T-cell (primary cell): ENCODE measurements around the gene LEO1. TPM values are rescaled to one million over a fixed set of nuclear protein-coding genes. Genes with fewer than 3 reads are reported as not detected.

Source experiments
- ATAC-seq, 4 experiments: fragments of 200-7000 bp in 3 of 4; fragments of 150-1000 bp in 1 of 4; cut with Tn5 transposase; replicated peaks in 1 of 4; 1 replicate in 3 of 4; 2 replicates in 1 of 4; pipeline ENCODE4 v1.10.0; 2021; ENCODE audit warnings: moderate library complexity in 3 of 4, mild to moderate bottlenecking in 2 of 4, moderate number of reproducible peaks in 1 of 4
- CTCF ChIA-PET, 2 donors: fragments of 300-600 bp; sonication (Branson Sonifier 250); formaldehyde crosslinking; loops; one replicate each; lab custom pipeline; 2022; ENCODE audit warnings: antibody characterized with exemption in 2 of 2; lab: Charles Lee
- POLR2A ChIA-PET, 2 donors: fragments of 300-600 bp; sonication (Branson Sonifier 250); formaldehyde crosslinking; loops; one replicate each; lab custom pipeline; 2022; ENCODE audit warnings: antibody characterized with exemption in 2 of 2; lab: Charles Lee
- DNase-seq, 35 experiments: peaks; one replicate each; pipeline versions ENCODE4 v3.0.0 to v3.0.0-alpha.2; 2013 to 2023
- H3K27ac ChIP-seq: one replicate; pipeline ENCODE4 v1.5.1; 2013; ENCODE audit warnings: low read length
- H3K27me3 ChIP-seq, 2 experiments: replicated peaks in 1 of 2; 1 replicate in 1 of 2; 2 replicates in 1 of 2; pipeline versions ENCODE4 v1.6.1 to v1.7.0; 2013; ENCODE audit warnings: low read length in 1 of 2, mixed read lengths in 1 of 2; ENCODE audit not compliant: control insufficient read depth in 2 of 2, insufficient read depth in 2 of 2; ENCODE audit errors: extremely low read depth in 1 of 2
- H3K36me3 ChIP-seq, 2 donors: 1 replicate in 1 of 2; 2 replicates in 1 of 2; pipeline versions ENCODE4 v1.6.1 to v1.7.0; 2013; ENCODE audit warnings: low read length in 1 of 2; ENCODE audit not compliant: control insufficient read depth in 2 of 2, insufficient read depth in 1 of 2; ENCODE audit errors: extremely low read depth in 1 of 2
- H3K4me1 ChIP-seq, 2 experiments: 1 replicate in 1 of 2; 2 replicates in 1 of 2; pipeline versions ENCODE4 v1.6.1 to v1.7.0; 2013; ENCODE audit warnings: low read length in 2 of 2, mixed read lengths in 1 of 2; ENCODE audit not compliant: insufficient read depth in 2 of 2, control insufficient read depth in 1 of 2; ENCODE audit errors: extremely low read depth in 1 of 2
- H3K4me3 ChIP-seq, 2 donors: 1 replicate in 1 of 2; 2 replicates in 1 of 2; pipeline versions ENCODE4 v1.5.1 to v1.7.0; 2013; ENCODE audit warnings: mild to moderate bottlenecking in 2 of 2, low read length in 1 of 2, moderate library complexity in 1 of 2; ENCODE audit not compliant: control insufficient read depth in 1 of 2; ENCODE audit errors: extremely low read depth in 1 of 2
- H3K9me3 ChIP-seq: 2 replicates; pipeline ENCODE4 v1.7.0; 2013
- H3K27ac Mint-ChIP-seq, 2 donors: one replicate each; pipeline ENCODE4 v1.8.0; 2020 to 2021; ENCODE audit warnings: mild to moderate bottlenecking in 2 of 2, mixed read lengths in 2 of 2
- H3K27me3 Mint-ChIP-seq, 2 donors: one replicate each; pipeline ENCODE4 v1.8.0; 2021 to 2022; ENCODE audit warnings: mixed read lengths in 2 of 2
- H3K36me3 Mint-ChIP-seq: one replicate; pipeline ENCODE4 v1.8.0; 2021; ENCODE audit warnings: mixed read lengths
- H3K4me1 Mint-ChIP-seq, 3 donors: one replicate each; pipeline ENCODE4 v1.8.0; 2020 to 2022; ENCODE audit warnings: mixed read lengths in 3 of 3, mild to moderate bottlenecking in 1 of 3
- H3K4me3 Mint-ChIP-seq, 3 donors: one replicate each; pipeline ENCODE4 v1.8.0; 2020 to 2022; ENCODE audit warnings: mild to moderate bottlenecking in 3 of 3, mixed read lengths in 3 of 3, moderate library complexity in 3 of 3
- H3K9me3 Mint-ChIP-seq, 3 donors: one replicate each; pipeline ENCODE4 v1.8.0; 2020 to 2022; ENCODE audit warnings: mixed read lengths in 3 of 3
- WGBS: methylation state at CpG from one replicate; pipeline ENCODE4 v1.1.5; 2013; ENCODE audit warnings: missing lambda C conversion rate; ENCODE audit not compliant: insufficient coverage; 5-methylcytosine and 5-hydroxymethylcytosine counted together
- total RNA-seq, 35 experiments: library from RNA in 6 of 35; stranded (reverse) in 6 of 35; fragments of 120-200 nt in 1 of 35; gene quantifications; one replicate each; pipeline versions ENCODE4 v1.2.1 to v1.2.4 and lab custom pipeline; 2013 to 2026

Gene LEO1
- total RNA-seq, 5 donors from 2014 or later (not counting 1 experiment from before 2014, with no cell fraction given), result 8.6 to 20.2 (median 16.7) TPM

DNA sequence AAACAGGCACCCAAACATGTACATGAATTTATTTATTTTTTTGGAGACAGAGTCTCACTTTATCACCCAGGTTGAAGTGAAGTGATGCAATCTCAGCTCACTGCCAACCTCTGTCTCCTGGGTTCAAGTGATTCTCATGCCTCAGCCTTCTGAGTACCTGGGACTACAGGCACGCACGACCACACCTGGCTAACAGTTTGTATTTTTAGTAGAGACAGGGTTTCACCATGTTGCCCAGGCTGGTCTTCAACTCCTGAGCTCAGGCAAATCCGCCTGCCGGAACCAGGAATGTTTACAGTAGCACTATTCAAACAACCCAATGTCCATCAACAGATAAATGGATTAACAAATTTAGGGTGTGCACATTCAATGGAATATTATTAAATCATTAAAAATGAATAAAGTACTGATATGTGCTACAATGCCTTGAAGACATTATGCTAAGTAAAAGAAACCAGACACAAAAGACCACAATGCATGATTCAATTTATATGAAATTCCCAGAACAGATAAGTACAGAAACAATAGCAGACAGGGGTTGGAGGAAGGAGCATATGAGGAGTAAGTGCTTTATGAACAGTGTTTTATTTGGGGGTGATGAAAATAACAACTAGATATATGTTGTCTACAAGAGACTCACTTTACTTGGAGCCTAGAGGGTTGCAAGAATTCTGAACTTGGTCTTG lies 1.3 kb downstream of the LEO1 start:
- Histone ChIP-seq H3K9me3 (no peaks in the 10 kb centered on the region), H3K27me3 (peaks cover 0 to 3% of the 10 kb centered on the region in 2 experiments), H3K27ac (no peak overlapping the region), H3K4me1 (peaks cover 10 to 24% of the 10 kb centered on the region in 2 experiments), H3K36me3 (peaks cover 5 to 6% of the 10 kb centered on the region in 2 donors), H3K4me3 (no peak overlapping the region)
- peak overlapping the region; percentile 95 to 97 for H3K27ac Mint-ChIP-seq
- WGBS, result no CpG with 5 or more reads among the region's 4 CpGs
- H3K4me1 Mint-ChIP-seq, result peaks cover 30 to 40% (median 38%) of the 10 kb centered on the region in 3 donors
- H3K27me3 Mint-ChIP-seq, result no peaks in the 10 kb centered on the region
- ChIA-PET POLR2A (interaction anchor here in 1 of 2 donors (0.5 kb wide), 1 partner anchor 201 kb away, joined by 5 read pairs; no protein-coding TSS in a partner anchor), CTCF (interaction anchor here (1.0 to 2.2 kb wide), 2 partner anchors 76 to 258 kb away, joined by 3 to 11 read pairs; no protein-coding TSS in a partner anchor)
- no peak for DNase-seq
- peaks cover 21% of the 10 kb centered on the region for H3K36me3 Mint-ChIP-seq
- H3K4me3 Mint-ChIP-seq, result peak overlapping the region; percentile 96 to 99 (median 97)
- peaks cover 6 to 9% (median 7%) of the 10 kb centered on the region in 3 donors for H3K9me3 Mint-ChIP-seq
- no peak for ATAC-seq

DNA sequence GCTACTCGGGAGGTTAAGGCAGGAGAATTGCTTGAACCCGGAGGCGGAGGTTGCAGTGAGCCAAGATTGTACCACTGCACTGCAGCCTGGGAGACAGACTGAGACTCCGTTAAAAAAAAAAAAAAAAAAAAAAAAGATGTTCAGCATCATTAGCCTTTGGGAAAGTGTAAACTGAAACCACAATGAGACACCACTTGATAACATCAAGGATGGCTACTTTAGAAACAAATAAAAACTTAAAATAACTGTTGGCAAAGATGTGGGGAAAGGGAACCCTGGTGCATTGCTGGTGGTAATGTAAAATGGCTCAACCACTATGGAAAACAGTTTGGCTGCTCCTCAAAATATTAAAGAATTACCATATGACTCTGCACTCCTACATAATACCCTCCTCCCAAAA lies 1.9 kb downstream of the LEO1 start:
- no peak overlapping the region for H3K27ac ChIP-seq
- H3K4me3 ChIP-seq, result no peak overlapping the region
- H3K9me3 ChIP-seq, result no peaks in the 10 kb centered on the region
- ChIA-PET POLR2A (interaction anchor here in 1 of 2 donors (0.7 kb wide), 1 partner anchor 9 kb away, joined by 11 read pairs; no protein-coding TSS in a partner anchor), CTCF (interaction anchor here in 1 of 2 donors (0.7 kb wide), 1 partner anchor 107 kb away, joined by 7 read pairs; no protein-coding TSS in a partner anchor)
- H3K27me3 ChIP-seq, result peaks cover 0 to 3% of the 10 kb centered on the region in 2 experiments
- H3K9me3 Mint-ChIP-seq, result peaks cover 6 to 9% (median 7%) of the 10 kb centered on the region in 3 donors
- WGBS, result 80% methylated on average over 4 of the region's 4 CpGs
- H3K36me3 Mint-ChIP-seq, result peaks cover 23% of the 10 kb centered on the region
- H3K27me3 Mint-ChIP-seq, result no peaks in the 10 kb centered on the region
- H3K27ac Mint-ChIP-seq, result no peak overlapping the region
- H3K4me1 ChIP-seq, result peaks cover 10 to 24% of the 10 kb centered on the region in 2 experiments
- H3K4me3 Mint-ChIP-seq, result peak overlapping the region; percentile 13 to 99 (median 97)
- no peak for ATAC-seq
- H3K4me1 Mint-ChIP-seq, result peaks cover 34 to 42% (median 39%) of the 10 kb centered on the region in 3 donors
- peak in 1 of 35 experiments; percentile 14 for DNase-seq
- H3K36me3 ChIP-seq, result peaks cover 6 to 8% of the 10 kb centered on the region in 2 donors

DNA sequence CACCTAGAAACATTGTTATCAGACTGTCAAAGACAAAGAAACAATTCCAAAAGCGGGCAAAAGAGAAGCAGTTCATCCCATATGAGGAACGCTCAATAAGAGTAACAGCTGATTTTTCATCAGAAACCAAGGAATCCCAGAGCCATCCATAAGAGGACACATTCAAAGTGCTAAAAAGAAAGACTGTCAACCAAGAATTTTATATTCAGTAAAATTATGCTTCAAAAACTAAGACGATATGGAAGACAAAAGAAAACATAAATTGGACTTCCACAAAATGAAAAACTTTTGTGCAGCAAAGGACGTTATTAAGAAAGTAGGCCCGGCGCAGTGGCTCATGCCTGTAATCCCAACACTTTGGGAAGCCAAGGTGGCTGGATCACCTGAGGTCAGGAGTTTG lies 4.0 kb downstream of the LEO1 start:
- peaks cover 6 to 9% (median 7%) of the 10 kb centered on the region in 3 donors for H3K9me3 Mint-ChIP-seq
- DNase-seq (no peak), ATAC-seq (no peak)
- ChIA-PET CTCF (no interaction called here), POLR2A (interaction anchor here in 1 of 2 donors (0.7 kb wide), 1 partner anchor 220 kb away, joined by 3 read pairs; no protein-coding TSS in a partner anchor)
- Histone ChIP-seq H3K36me3 (peaks cover 6 to 14% of the 10 kb centered on the region in 2 donors), H3K9me3 (no peaks in the 10 kb centered on the region), H3K27ac (no peak overlapping the region), H3K4me1 (peaks cover 10 to 21% of the 10 kb centered on the region in 2 experiments), H3K27me3 (peaks cover 0 to 3% of the 10 kb centered on the region in 2 experiments), H3K4me3 (no peak overlapping the region)
- H3K36me3 Mint-ChIP-seq, result peaks cover 36% of the 10 kb centered on the region
- no peaks in the 10 kb centered on the region for H3K27me3 Mint-ChIP-seq
- H3K27ac Mint-ChIP-seq, result peak overlapping the region in 1 of 2 donors; percentile 12
- 100% methylated on average over 1 of the region's 6 CpGs for WGBS
- H3K4me3 Mint-ChIP-seq, result no peak overlapping the region
- peaks cover 34 to 46% (median 44%) of the 10 kb centered on the region in 3 donors for H3K4me1 Mint-ChIP-seq

DNA sequence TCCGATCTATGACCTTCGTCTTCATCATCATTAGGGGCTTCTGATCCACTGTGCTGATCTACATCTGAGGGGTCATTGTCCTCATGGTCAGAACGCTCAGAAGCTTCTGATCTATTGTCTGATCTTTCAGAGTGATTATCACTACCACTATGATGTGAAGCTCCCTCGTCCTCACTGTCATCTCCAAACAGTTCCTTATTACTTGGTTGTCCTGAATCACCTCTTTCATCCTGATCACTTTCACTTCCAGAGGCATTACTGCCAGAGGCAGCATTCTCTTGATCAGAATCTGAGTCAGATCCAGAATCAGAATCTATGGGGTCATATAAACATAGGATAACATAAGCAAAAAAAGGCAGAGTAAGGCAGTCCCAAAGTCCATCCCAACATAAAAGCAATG lies 5.4 kb downstream of the LEO1 start:
- H3K27ac ChIP-seq, result no peak overlapping the region
- no peak overlapping the region for H3K27ac Mint-ChIP-seq
- 84% methylated on average over 4 of the region's 4 CpGs for WGBS
- POLR2A ChIA-PET, result no interaction called here
- peaks cover 31 to 41% (median 41%) of the 10 kb centered on the region in 3 donors for H3K4me1 Mint-ChIP-seq
- H3K36me3 Mint-ChIP-seq, result peaks cover 46% of the 10 kb centered on the region
- peaks cover 10% of the 10 kb centered on the region in 2 experiments for H3K4me1 ChIP-seq
- DNase-seq (no peak), ATAC-seq (no peak)
- CTCF ChIA-PET, result interaction anchor here (0.6 kb wide), 2 partner anchors 83 to 254 kb away, joined by 5 to 6 read pairs; no protein-coding TSS in a partner anchor
- no peak overlapping the region for H3K4me3 Mint-ChIP-seq
- no peaks in the 10 kb centered on the region for H3K9me3 ChIP-seq
- H3K27me3 ChIP-seq, result no peaks in the 10 kb centered on the region
- peaks cover 6 to 9% (median 7%) of the 10 kb centered on the region in 3 donors for H3K9me3 Mint-ChIP-seq
- H3K27me3 Mint-ChIP-seq, result no peaks in the 10 kb centered on the region
- H3K36me3 ChIP-seq, result peaks cover 12 to 28% of the 10 kb centered on the region in 2 donors
- no peak overlapping the region for H3K4me3 ChIP-seq

DNA sequence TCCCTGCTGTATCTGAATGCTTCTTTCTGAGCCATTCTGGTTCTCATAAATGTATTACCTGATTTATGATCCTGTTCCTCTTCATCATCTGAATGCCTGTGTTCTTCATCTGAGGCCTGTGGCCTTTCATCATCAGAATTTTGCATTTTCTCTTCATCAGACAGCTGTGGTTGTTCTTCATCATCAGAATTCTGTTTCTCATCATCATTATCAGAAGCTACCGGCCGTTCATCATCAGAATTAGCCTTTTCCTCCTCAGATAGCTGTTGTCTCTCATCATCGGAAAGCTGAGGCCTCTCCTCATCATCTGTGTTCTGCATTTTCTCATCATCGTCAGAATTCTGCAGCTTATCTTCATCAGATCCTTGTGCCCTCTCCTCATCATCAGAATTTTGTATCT lies 5.9 kb downstream of the LEO1 start:
- Histone ChIP-seq H3K9me3 (no peaks in the 10 kb centered on the region), H3K4me1 (peaks cover 5 to 7% of the 10 kb centered on the region in 2 experiments), H3K36me3 (peaks cover 15 to 33% of the 10 kb centered on the region in 2 donors), H3K27me3 (no peaks in the 10 kb centered on the region), H3K4me3 (no peak overlapping the region), H3K27ac (no peak overlapping the region)
- ATAC-seq (no peak), DNase-seq (no peak)
- Mint-ChIP-seq H3K4me1 (peaks cover 26 to 36% (median 36%) of the 10 kb centered on the region in 3 donors), H3K27me3 (no peaks in the 10 kb centered on the region), H3K9me3 (peaks cover 6 to 9% (median 7%) of the 10 kb centered on the region in 3 donors), H3K27ac (no peak overlapping the region), H3K36me3 (peaks cover 49% of the 10 kb centered on the region), H3K4me3 (no peak overlapping the region)
- POLR2A ChIA-PET, result interaction anchor here in 1 of 2 donors (0.6 kb wide), 1 partner anchor 19 kb away, joined by 5 read pairs; no protein-coding TSS in a partner anchor
- 100% methylated on average over 4 of the region's 4 CpGs for WGBS
- CTCF ChIA-PET, result interaction anchor here in 1 of 2 donors (0.6 kb wide), 1 partner anchor 255 kb away, joined by 6 read pairs; no protein-coding TSS in a partner anchor

DNA sequence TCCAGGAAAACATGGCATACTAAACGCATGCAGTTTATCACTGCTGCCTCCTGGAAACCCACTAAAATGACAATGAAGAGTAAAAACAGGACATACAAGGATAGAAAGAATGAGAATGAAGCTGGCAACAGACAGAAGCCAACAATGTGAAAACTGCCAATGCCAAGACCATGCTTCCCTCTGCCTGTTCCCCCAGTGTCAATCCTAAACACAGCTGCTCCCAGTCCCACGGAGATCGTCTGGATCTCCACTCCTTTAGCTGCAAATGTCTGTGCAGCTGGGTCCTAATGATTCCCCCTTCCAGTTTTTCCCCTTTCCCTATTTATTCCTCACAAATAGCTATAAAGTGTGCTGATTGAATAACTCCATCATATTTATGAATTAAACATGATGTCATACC lies 16.1 kb downstream of the LEO1 start:
- no peak overlapping the region for H3K27ac Mint-ChIP-seq
- DNase-seq (no peak), ATAC-seq (no peak)
- no peaks in the 10 kb centered on the region for H3K4me1 Mint-ChIP-seq
- POLR2A ChIA-PET, result no interaction called here
- peaks cover 15 to 81% of the 10 kb centered on the region in 2 donors for H3K36me3 ChIP-seq
- CTCF ChIA-PET, result interaction anchor here in 1 of 2 donors (0.6 kb wide), 1 partner anchor 1638 kb away, joined by 5 read pairs; no protein-coding TSS in a partner anchor
- H3K9me3 Mint-ChIP-seq, result no peaks in the 10 kb centered on the region
- H3K4me1 ChIP-seq, result no peaks in the 10 kb centered on the region
- H3K27ac ChIP-seq, result no peak overlapping the region
- H3K9me3 ChIP-seq, result no peaks in the 10 kb centered on the region
- H3K27me3 Mint-ChIP-seq, result no peaks in the 10 kb centered on the region
- H3K4me3 ChIP-seq, result no peak overlapping the region
- no peak overlapping the region for H3K4me3 Mint-ChIP-seq
- WGBS, result 100% methylated on average over 2 of the region's 3 CpGs
- peaks cover 62% of the 10 kb centered on the region for H3K36me3 Mint-ChIP-seq
- H3K27me3 ChIP-seq, result no peaks in the 10 kb centered on the region
